ENCODE results near the gene PITPNC1.

PITPNC1 gene

DNA sequence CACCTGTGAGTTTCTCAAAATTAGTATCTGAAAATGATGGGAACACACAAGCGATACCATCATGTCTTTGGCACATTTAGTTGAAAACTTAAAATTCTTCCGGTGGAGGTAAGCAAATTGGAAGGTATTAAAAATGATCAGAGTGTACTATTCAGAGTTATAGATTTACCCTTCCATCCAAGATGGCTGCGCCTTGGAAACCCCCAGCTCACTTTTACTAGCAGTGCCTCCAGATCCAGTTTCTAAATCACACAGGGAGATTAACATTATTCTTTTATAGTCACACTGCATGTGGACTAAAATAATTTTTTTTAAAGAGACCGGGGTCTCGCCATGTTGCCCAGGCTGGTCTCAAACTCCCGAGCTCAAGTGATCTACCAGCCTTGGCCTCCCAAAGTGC, 15.0 kb downstream of the PITPNC1 start:
- Histone ChIP-seq H3K79me2 (no peaks in the 10 kb centered on the region), H3K9ac (no peak overlapping the region), H3K27ac (no peak overlapping the region), H3K4me2 (ENCODE audit: low read length) (no peak overlapping the region), H3K36me3 (ENCODE audit: control insufficient read depth, insufficient read depth, low read length) (no peaks in the 10 kb centered on the region), H2AFZ (no peak overlapping the region), H3K4me1 (no peaks in the 10 kb centered on the region), H3K27me3 (ENCODE audit: control insufficient read depth, insufficient read depth, low read length) (no peaks in the 10 kb centered on the region), H3K9me3 (ENCODE audit: control insufficient read depth, low read length) (no peaks in the 10 kb centered on the region), H3K4me3 (ENCODE audit: low read depth, low read length) (no peak overlapping the region)
- TF ChIP-seq, protein P1, sequence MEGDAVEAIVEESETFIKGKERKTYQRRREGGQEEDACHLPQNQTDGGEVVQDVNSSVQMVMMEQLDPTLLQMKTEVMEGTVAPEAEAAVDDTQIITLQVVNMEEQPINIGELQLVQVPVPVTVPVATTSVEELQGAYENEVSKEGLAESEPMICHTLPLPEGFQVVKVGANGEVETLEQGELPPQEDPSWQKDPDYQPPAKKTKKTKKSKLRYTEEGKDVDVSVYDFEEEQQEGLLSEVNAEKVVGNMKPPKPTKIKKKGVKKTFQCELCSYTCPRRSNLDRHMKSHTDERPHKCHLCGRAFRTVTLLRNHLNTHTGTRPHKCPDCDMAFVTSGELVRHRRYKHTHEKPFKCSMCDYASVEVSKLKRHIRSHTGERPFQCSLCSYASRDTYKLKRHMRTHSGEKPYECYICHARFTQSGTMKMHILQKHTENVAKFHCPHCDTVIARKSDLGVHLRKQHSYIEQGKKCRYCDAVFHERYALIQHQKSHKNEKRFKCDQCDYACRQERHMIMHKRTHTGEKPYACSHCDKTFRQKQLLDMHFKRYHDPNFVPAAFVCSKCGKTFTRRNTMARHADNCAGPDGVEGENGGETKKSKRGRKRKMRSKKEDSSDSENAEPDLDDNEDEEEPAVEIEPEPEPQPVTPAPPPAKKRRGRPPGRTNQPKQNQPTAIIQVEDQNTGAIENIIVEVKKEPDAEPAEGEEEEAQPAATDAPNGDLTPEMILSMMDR (IDR thresholded peaks at IDR 0.05) = no peak

DNA sequence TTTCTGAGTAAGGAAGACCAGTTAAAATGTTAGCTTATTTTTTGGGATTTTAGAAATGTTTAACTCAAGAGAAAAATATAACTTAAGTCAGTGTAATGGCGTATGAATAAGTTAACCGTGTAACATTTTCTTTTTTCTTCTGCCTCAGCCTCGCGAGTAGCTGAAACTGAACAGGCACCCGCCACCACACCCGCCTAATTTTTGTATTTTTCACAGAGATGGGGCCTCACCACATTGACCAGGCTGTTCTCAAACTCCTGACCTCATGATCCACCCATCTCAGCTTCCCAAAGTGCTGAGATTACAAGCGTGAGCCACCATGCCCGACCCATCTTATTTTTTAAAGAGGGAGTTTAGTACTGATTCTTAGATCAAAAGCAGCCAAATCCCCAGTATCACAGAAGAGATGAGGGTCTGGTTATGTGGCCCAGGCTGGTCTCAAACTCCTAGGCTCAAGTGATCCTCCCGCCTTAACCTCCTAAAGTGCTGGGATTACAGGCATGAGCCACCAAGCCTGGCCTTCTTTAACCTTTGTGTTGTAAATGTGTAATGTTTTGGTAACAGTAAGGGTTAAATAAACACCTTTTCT, 16.8 kb downstream of the PITPNC1 start:
- TF ChIP-seq, protein P1 (IDR thresholded peaks at IDR 0.05) = no peak
- Histone ChIP-seq H3K9ac (no peak overlapping the region), H3K27ac (no peak overlapping the region), H3K4me3 (ENCODE audit: low read depth, low read length) (no peak overlapping the region), H2AFZ (no peak overlapping the region), H3K4me2 (ENCODE audit: low read length) (no peak overlapping the region), H3K9me3 (ENCODE audit: control insufficient read depth, low read length) (no peaks in the 10 kb centered on the region), H3K27me3 (ENCODE audit: control insufficient read depth, insufficient read depth, low read length) (no peaks in the 10 kb centered on the region), H3K36me3 (ENCODE audit: control insufficient read depth, insufficient read depth, low read length) (no peaks in the 10 kb centered on the region), H3K4me1 (no peaks in the 10 kb centered on the region), H3K79me2 (no peaks in the 10 kb centered on the region)

DNA sequence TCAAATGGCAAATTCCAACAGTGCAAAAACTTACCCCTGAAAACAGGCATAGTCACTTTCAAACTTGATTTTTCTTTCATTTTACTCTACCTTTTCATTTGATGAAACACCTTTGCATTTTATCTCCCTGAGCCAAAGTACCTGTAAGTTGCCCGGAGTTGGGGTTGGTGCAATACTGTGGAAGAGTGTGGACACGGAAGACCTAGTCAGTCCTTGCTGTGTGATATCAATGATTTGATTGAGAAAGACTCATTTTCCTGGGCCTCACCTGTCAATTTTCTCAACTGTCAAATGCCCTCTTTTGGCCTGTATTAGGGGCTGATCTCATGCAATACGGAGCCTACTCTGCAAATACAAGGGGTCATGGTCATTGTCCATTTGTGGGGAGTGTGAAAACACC, 22.6 kb downstream of the PITPNC1 start:
- H3K4me1 ChIP-seq = no peaks in the 10 kb centered on the region

DNA sequence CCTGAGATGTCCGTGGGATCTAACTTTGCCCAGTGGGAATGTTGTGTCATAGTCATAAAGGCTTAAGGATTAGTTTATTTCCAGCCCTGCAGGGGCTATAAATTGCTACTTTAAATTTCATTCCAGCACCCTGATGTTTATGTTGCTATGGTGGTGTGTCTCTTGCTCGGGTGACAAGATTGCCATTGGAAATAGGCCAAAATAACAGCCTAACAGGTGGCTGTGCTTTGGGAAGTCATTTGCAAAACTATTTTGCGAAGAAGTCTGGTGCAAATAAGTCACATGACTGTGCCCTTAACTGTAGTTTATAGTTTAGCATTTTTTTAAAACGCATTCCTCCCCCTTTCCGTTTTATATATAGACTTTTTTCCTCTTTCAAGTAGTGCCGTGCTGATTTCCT, 23.1 kb downstream of the PITPNC1 start:
- no peaks in the 10 kb centered on the region for H3K9me3 ChIP-seq (ENCODE audit: control insufficient read depth, low read length)
- no peak overlapping the region for H2AFZ ChIP-seq
- H3K4me2 ChIP-seq (ENCODE audit: low read length) = no peak overlapping the region
- no peaks in the 10 kb centered on the region for H3K27me3 ChIP-seq (ENCODE audit: control insufficient read depth, insufficient read depth, low read length)
- no peaks in the 10 kb centered on the region for H3K36me3 ChIP-seq (ENCODE audit: control insufficient read depth, insufficient read depth, low read length)
- no peaks in the 10 kb centered on the region for H3K79me2 ChIP-seq
- no peaks in the 10 kb centered on the region for H3K4me1 ChIP-seq
- no peak overlapping the region for H3K4me3 ChIP-seq (ENCODE audit: low read depth, low read length)
- H3K9ac ChIP-seq = no peak overlapping the region
- TF ChIP-seq, protein P1 (IDR thresholded peaks at IDR 0.05) = no peak
- H3K27ac ChIP-seq = no peak overlapping the region

More for the DNA sequence above, 22.6 kb downstream of the PITPNC1 start:
- H3K4me2 ChIP-seq (ENCODE audit: low read length) = no peak overlapping the region
- H3K36me3 ChIP-seq (ENCODE audit: control insufficient read depth, insufficient read depth, low read length) = no peaks in the 10 kb centered on the region
- H3K4me3 ChIP-seq (ENCODE audit: low read depth, low read length) = no peak overlapping the region
- H3K9ac ChIP-seq = no peak overlapping the region
- no peak overlapping the region for H2AFZ ChIP-seq
- no peaks in the 10 kb centered on the region for H3K79me2 ChIP-seq
- H3K27me3 ChIP-seq (ENCODE audit: control insufficient read depth, insufficient read depth, low read length) = no peaks in the 10 kb centered on the region
- no peak overlapping the region for H3K27ac ChIP-seq
- TF ChIP-seq, protein P1 (IDR thresholded peaks at IDR 0.05) = no peak
- no peaks in the 10 kb centered on the region for H3K9me3 ChIP-seq (ENCODE audit: control insufficient read depth, low read length)

DNA sequence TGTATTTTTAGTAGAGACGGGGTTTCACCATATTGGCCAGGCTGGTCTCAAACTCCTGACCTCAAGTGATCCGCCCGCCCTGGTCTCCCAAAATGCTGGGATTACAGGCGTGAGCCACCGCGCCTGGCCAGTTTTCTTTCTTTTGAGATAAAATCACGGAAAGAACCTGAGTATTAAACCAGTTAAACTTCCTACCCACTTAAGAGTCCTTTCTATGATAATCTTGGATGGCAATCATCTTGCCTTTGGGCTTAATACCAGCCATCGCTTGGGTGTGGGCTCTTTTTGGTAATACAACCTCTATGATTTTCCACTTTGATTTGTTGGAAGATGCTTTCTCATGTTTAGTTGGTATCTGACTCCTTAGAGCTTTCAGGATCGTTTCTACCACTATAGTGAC, 24.0 kb downstream of the PITPNC1 start:
- Histone ChIP-seq H3K9ac (no peak overlapping the region), H2AFZ (no peak overlapping the region), H3K79me2 (no peaks in the 10 kb centered on the region), H3K4me3 (ENCODE audit: low read depth, low read length) (no peak overlapping the region), H3K27me3 (ENCODE audit: control insufficient read depth, insufficient read depth, low read length) (no peaks in the 10 kb centered on the region), H3K4me1 (no peaks in the 10 kb centered on the region), H3K36me3 (ENCODE audit: control insufficient read depth, insufficient read depth, low read length) (no peaks in the 10 kb centered on the region), H3K9me3 (ENCODE audit: control insufficient read depth, low read length) (no peaks in the 10 kb centered on the region), H3K27ac (no peak overlapping the region), H3K4me2 (ENCODE audit: low read length) (no peak overlapping the region)
- TF ChIP-seq, protein P1 (IDR thresholded peaks at IDR 0.05) = no peak
